HepG2 (cell line): ENCODE data around the gene HYAL1. TPM values are rescaled to one million over a fixed set of nuclear protein-coding genes. Genes with fewer than 3 reads are reported as not detected.

Source experiments
- CBFB ChIP-seq: sonication (generic); formaldehyde crosslinking; IDR thresholded peaks from 2 replicates; pipeline ENCODE4 v1.4.0; 2020; ENCODE audit warnings: missing genetic modification reagents
- HES4 ChIP-seq: sonication (generic); formaldehyde crosslinking; IDR thresholded peaks from 2 replicates; pipeline ENCODE4 v1.9.0; 2021; ENCODE audit warnings: mild to moderate bottlenecking, missing genetic modification reagents, borderline replicate concordance
- KDM4B ChIP-seq: sonication (generic); formaldehyde crosslinking; IDR thresholded peaks from 2 replicates; pipeline ENCODE4 v1.4.0; 2020; ENCODE audit warnings: missing genetic modification reagents
- NBN ChIP-seq: fragments of 450-650 bp; conservative IDR thresholded peaks from 2 replicates; pipeline ENCODE4 v1.6.1; 2017
- NKX3-1 ChIP-seq: sonication (generic); formaldehyde crosslinking; IDR thresholded peaks from 2 replicates; pipeline ENCODE4 v1.5.0; 2020; ENCODE audit warnings: missing genetic modification reagents
- POGZ ChIP-seq: sonication (generic); formaldehyde crosslinking; IDR thresholded peaks from 2 replicates; pipeline ENCODE4 v1.4.0; 2020; ENCODE audit warnings: mild to moderate bottlenecking, missing genetic modification reagents
- RARG ChIP-seq: sonication (generic); formaldehyde crosslinking; IDR thresholded peaks from 2 replicates; pipeline ENCODE4 v1.4.0; 2020; ENCODE audit warnings: low read depth, mild to moderate bottlenecking, missing genetic modification reagents
- SAP130 ChIP-seq: IDR thresholded peaks from 2 replicates; pipeline ENCODE4 v1.6.1; 2016; ENCODE audit warnings: low read depth
- TBP ChIP-seq: sonication (generic); formaldehyde crosslinking; IDR thresholded peaks from 2 replicates; pipeline ENCODE4 v1.5.0; 2020; ENCODE audit warnings: missing genetic modification reagents
- ZNF17 ChIP-seq: sonication (generic); formaldehyde crosslinking; IDR thresholded peaks from 2 replicates; pipeline ENCODE4 v1.5.0; 2020; ENCODE audit warnings: mild to moderate bottlenecking, missing genetic modification reagents
- ZNF256 ChIP-seq: sonication (generic); formaldehyde crosslinking; conservative IDR thresholded peaks from 2 replicates; pipeline ENCODE4 v1.4.0; 2020; ENCODE audit warnings: missing genetic modification reagents
- ZNF556 ChIP-seq: sonication (generic); formaldehyde crosslinking; IDR thresholded peaks from 2 replicates; pipeline ENCODE4 v1.4.0; 2020; ENCODE audit warnings: mild to moderate bottlenecking, missing genetic modification reagents, borderline replicate concordance
- ZNF746 ChIP-seq: sonication (generic); formaldehyde crosslinking; IDR thresholded peaks from 2 replicates; pipeline ENCODE4 v1.8.0; 2022; ENCODE audit warnings: mild to moderate bottlenecking, missing genetic modification reagents
- ZNF777 ChIP-seq: sonication (generic); formaldehyde crosslinking; IDR thresholded peaks from 2 replicates; pipeline ENCODE4 v1.4.0; 2020; ENCODE audit warnings: missing genetic modification reagents
- polyA plus RNA-seq, 8 experiments: library from polyadenylated mRNA; depleted of rRNA in 3 of 8; stranded (reverse) in 7 of 8; unstranded in 1 of 8; fragments of >200 nt; fragmentation: Illumina TruSeq in 4 of 8; extraction: Trizol in 4 of 8; gene quantifications; 2 replicates each; pipeline versions ENCODE4 v1.2.1 to v1.2.3, GENCODE V29; 2011 to 2016; ENCODE audit warnings: low read depth in 4 of 8, missing spikeins in 1 of 8, mixed read lengths in 1 of 8; ENCODE audit not compliant: insufficient read depth in 1 of 8
- total RNA-seq, 5 experiments: library from RNA; depleted of rRNA; stranded (reverse); fragments of >200 nt; fragmentation: Illumina TruSeq; extraction: Trizol; gene quantifications; 2 replicates each; pipeline ENCODE4 v1.2.3, GENCODE V29; 2016; ENCODE audit warnings: low read depth in 1 of 5
- TF ChIP-seq, protein P1 (sequence below): sonication (generic); formaldehyde crosslinking; IDR thresholded peaks from 2 replicates; pipeline ENCODE4 v1.5.0; 2020; ENCODE audit warnings: mild to moderate bottlenecking, missing genetic modification reagents
- TF ChIP-seq, protein P2 (sequence below): sonication (generic); formaldehyde crosslinking; IDR thresholded peaks from 2 replicates; pipeline ENCODE4 v1.9.0; 2022; ENCODE audit warnings: missing genetic modification reagents, mild to moderate bottlenecking, borderline replicate concordance
- TF ChIP-seq, protein P3 (sequence below): IDR thresholded peaks from 2 replicates; pipeline ENCODE4 v1.6.1; 2016; ENCODE audit warnings: missing biosample characterization, missing genetic modification reagents, low read depth
- TF ChIP-seq, protein P4 (sequence below): sonication (generic); formaldehyde crosslinking; IDR thresholded peaks from 2 replicates; pipeline ENCODE4 v1.5.1; 2020; ENCODE audit warnings: missing genetic modification reagents, mild to moderate bottlenecking, borderline replicate concordance
- TF ChIP-seq, protein P5 (sequence below): sonication (generic); formaldehyde crosslinking; IDR thresholded peaks from 2 replicates; pipeline ENCODE4 v1.5.1; 2020; ENCODE audit warnings: missing genetic modification reagents, mild to moderate bottlenecking, borderline replicate concordance

Gene HYAL1
- total and polyA plus RNA-seq, 2 of the 13 experiments (the other 11 are each of a cell fraction or from before 2014, with no cell fraction given): 76.5 to 193 TPM

DNA sequence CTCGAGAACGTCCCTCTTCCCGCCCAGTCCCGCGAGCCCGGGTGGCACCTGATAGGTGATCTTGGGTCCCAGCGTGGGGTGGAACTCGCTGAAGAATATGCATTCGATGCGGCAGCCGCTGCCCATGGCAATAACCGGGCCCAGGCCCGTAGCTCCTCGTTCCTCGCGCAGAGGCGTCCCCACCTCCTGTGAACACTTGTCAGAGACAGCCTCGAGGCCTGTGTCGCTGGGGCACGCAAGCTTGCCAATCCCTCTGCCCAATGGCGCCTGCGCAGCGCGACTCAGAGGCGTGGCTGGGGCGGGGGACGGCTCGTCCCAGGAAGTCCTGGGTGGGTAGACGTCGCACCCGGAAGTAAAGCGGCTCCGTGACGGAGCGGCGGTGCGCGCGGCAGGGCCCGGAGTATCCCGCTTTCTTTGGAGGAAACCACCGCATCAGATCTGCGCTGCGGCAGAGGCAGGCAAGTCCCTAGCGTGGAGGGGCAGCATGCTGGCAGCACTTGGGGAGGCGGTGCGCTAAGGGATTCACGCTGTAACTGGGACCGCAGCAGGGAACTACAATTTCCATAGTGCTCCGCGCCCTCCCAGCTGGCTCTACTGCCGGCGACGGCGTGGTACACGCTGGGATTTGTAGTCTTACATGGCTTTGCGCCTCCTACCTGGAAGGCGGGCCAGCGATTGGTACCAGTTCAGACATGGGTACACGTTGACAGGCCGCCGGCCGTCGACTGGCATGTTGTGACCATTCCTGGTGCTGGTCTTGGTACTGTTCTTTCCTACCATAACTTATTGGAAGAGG, 47.4 kb upstream of the HYAL1 start, which contains the start of the genes CYB561D2 and NPRL2 (continued):
- TF ChIP-seq, protein P1, sequence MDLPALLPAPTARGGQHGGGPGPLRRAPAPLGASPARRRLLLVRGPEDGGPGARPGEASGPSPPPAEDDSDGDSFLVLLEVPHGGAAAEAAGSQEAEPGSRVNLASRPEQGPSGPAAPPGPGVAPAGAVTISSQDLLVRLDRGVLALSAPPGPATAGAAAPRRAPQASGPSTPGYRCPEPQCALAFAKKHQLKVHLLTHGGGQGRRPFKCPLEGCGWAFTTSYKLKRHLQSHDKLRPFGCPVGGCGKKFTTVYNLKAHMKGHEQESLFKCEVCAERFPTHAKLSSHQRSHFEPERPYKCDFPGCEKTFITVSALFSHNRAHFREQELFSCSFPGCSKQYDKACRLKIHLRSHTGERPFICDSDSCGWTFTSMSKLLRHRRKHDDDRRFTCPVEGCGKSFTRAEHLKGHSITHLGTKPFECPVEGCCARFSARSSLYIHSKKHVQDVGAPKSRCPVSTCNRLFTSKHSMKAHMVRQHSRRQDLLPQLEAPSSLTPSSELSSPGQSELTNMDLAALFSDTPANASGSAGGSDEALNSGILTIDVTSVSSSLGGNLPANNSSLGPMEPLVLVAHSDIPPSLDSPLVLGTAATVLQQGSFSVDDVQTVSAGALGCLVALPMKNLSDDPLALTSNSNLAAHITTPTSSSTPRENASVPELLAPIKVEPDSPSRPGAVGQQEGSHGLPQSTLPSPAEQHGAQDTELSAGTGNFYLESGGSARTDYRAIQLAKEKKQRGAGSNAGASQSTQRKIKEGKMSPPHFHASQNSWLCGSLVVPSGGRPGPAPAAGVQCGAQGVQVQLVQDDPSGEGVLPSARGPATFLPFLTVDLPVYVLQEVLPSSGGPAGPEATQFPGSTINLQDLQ (CRISPR knock-in tag): no peak; the same call in 1 of the 2 replicates
- TF ChIP-seq ZNF746 (CRISPR knock-in tag) (peak; percentile 49; the same call in 1 of the 2 replicates), NKX3-1 (peak; percentile 77; the same call in 1 of the 2 replicates), ZNF256 (CRISPR knock-in tag) (no peak), NBN (no peak), ZNF17 (CRISPR knock-in tag) (no peak), CBFB (CRISPR knock-in tag) (peak; percentile 76; the same call in 1 of the 2 replicates), ZNF556 (CRISPR knock-in tag) (no peak; the same call in 1 of the 2 replicates), HES4 (CRISPR knock-in tag) (peak; percentile 85; the same call in 1 of the 2 replicates), RARG (CRISPR knock-in tag) (no peak), ZNF777 (CRISPR knock-in tag) (peak; percentile 94), KDM4B (0 out of 2 replicates have a peak, but pooled peaks have one; percentile 32), SAP130 (CRISPR knock-in tag) (peak; percentile 96), POGZ (CRISPR knock-in tag) (peak; percentile 74), TBP (CRISPR knock-in tag) (0 out of 2 replicates have a peak, but pooled peaks have one; percentile 86)
- TF ChIP-seq, protein P2, sequence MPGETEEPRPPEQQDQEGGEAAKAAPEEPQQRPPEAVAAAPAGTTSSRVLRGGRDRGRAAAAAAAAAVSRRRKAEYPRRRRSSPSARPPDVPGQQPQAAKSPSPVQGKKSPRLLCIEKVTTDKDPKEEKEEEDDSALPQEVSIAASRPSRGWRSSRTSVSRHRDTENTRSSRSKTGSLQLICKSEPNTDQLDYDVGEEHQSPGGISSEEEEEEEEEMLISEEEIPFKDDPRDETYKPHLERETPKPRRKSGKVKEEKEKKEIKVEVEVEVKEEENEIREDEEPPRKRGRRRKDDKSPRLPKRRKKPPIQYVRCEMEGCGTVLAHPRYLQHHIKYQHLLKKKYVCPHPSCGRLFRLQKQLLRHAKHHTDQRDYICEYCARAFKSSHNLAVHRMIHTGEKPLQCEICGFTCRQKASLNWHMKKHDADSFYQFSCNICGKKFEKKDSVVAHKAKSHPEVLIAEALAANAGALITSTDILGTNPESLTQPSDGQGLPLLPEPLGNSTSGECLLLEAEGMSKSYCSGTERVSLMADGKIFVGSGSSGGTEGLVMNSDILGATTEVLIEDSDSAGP (CRISPR knock-in tag): peak; percentile 90
- TF ChIP-seq, protein P3, sequence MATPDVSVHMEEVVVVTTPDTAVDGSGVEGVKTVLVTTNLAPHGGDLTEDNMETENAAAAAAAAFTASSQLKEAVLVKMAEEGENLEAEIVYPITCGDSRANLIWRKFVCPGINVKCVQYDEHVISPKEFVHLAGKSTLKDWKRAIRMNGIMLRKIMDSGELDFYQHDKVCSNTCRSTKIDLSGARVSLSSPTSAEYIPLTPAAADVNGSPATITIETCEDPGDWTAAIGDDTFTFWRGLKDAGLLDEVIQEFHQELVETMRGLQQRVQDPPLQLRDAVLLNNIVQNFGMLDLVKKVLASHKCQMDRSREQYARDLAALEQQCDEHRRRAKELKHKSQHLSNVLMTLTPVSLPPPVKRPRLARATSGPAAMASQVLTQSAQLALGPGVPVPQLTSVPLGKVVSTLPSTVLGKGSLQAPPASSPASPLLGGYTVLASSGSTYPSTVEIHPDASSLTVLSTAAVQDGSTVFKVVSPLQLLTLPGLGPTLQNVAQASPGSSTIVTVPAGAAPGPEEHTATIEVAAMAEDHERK: peak; percentile 83
- TF ChIP-seq, protein P4, sequence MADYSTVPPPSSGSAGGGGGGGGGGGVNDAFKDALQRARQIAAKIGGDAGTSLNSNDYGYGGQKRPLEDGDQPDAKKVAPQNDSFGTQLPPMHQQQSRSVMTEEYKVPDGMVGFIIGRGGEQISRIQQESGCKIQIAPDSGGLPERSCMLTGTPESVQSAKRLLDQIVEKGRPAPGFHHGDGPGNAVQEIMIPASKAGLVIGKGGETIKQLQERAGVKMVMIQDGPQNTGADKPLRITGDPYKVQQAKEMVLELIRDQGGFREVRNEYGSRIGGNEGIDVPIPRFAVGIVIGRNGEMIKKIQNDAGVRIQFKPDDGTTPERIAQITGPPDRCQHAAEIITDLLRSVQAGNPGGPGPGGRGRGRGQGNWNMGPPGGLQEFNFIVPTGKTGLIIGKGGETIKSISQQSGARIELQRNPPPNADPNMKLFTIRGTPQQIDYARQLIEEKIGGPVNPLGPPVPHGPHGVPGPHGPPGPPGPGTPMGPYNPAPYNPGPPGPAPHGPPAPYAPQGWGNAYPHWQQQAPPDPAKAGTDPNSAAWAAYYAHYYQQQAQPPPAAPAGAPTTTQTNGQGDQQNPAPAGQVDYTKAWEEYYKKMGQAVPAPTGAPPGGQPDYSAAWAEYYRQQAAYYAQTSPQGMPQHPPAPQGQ: no peak
- TF ChIP-seq, protein P5, sequence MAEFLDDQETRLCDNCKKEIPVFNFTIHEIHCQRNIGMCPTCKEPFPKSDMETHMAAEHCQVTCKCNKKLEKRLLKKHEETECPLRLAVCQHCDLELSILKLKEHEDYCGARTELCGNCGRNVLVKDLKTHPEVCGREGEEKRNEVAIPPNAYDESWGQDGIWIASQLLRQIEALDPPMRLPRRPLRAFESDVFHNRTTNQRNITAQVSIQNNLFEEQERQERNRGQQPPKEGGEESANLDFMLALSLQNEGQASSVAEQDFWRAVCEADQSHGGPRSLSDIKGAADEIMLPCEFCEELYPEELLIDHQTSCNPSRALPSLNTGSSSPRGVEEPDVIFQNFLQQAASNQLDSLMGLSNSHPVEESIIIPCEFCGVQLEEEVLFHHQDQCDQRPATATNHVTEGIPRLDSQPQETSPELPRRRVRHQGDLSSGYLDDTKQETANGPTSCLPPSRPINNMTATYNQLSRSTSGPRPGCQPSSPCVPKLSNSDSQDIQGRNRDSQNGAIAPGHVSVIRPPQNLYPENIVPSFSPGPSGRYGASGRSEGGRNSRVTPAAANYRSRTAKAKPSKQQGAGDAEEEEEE: no peak; the same call in 1 of the 2 replicates
